MM.1S (cell line): Measurements from ENCODE around the gene BRD3.

Experiments
- DNase-seq: peaks from one replicate; pipeline ENCODE4 v3.0.0-alpha.2; 2015
- H2AFZ ChIP-seq: fragments of 300-600 bp; sonication (generic); 2 replicates; pipeline ENCODE4 v1.6.0; 2016; ENCODE audit warnings: antibody characterized with exemption, low read length
- H3F3A ChIP-seq: fragments of 300-600 bp; sonication (generic); 2 replicates; pipeline ENCODE4 v1.6.1; 2016; ENCODE audit warnings: mild to moderate bottlenecking, antibody characterized with exemption, low read length, moderate library complexity, mixed read lengths; ENCODE audit not compliant: insufficient read depth
- H3K27ac ChIP-seq: fragments of 300-600 bp; sonication (generic); 2 replicates; pipeline ENCODE4 v1.5.1; 2016; ENCODE audit warnings: mild to moderate bottlenecking, low read length
- H3K27me3 ChIP-seq: fragments of 300-600 bp; sonication (generic); replicated peaks from 2 replicates; pipeline ENCODE4 v1.6.0; 2016; ENCODE audit warnings: low read length; ENCODE audit not compliant: insufficient read depth
- H3K36me3 ChIP-seq: fragments of 300-600 bp; sonication (generic); replicated peaks from 2 replicates; pipeline ENCODE4 v1.6.1; 2016; ENCODE audit warnings: mild to moderate bottlenecking, low read length, mixed read lengths; ENCODE audit not compliant: insufficient read depth
- H3K4me1 ChIP-seq: fragments of 300-600 bp; sonication (generic); 2 replicates; pipeline ENCODE4 v1.6.1; 2016; ENCODE audit warnings: low read length, mixed read lengths
- H3K4me2 ChIP-seq: fragments of 300-600 bp; sonication (generic); 2 replicates; pipeline ENCODE4 v1.6.0; 2016; ENCODE audit warnings: low read depth, low read length
- H3K4me3 ChIP-seq: fragments of 300-600 bp; sonication (generic); 2 replicates; pipeline ENCODE4 v1.5.1; 2016; ENCODE audit warnings: low read length, mixed read lengths
- H3K79me2 ChIP-seq: fragments of 300-600 bp; sonication (generic); 2 replicates; pipeline ENCODE4 v1.6.1; 2016; ENCODE audit warnings: mixed run types, low read length, mixed read lengths
- H3K9ac ChIP-seq: fragments of 300-600 bp; sonication (generic); 2 replicates; pipeline ENCODE4 v1.6.1; 2016; ENCODE audit warnings: low read length, mixed read lengths
- H3K9me2 ChIP-seq: fragments of 300-600 bp; sonication (generic); replicated peaks from 2 replicates; pipeline ENCODE4 v1.6.1; 2016; ENCODE audit warnings: mild to moderate bottlenecking, low read length, mixed read lengths; ENCODE audit not compliant: insufficient read depth
- H3K9me3 ChIP-seq: fragments of 300-600 bp; sonication (generic); replicated peaks from 2 replicates; pipeline ENCODE4 v1.6.1; 2016; ENCODE audit warnings: mild to moderate bottlenecking, low read length, mixed read lengths; ENCODE audit not compliant: insufficient read depth
- H4K20me1 ChIP-seq: fragments of 300-600 bp; sonication (generic); 2 replicates; pipeline ENCODE4 v1.6.1; 2016; ENCODE audit warnings: mild to moderate bottlenecking, low read length, moderate library complexity, mixed read lengths; ENCODE audit not compliant: insufficient read depth
- EZH2 ChIP-seq: fragments of 300-600 bp; sonication (generic); optimal IDR thresholded peaks from 2 replicates; pipeline ENCODE3; 2017; ENCODE audit warnings: low read depth, mild to moderate bottlenecking, antibody characterized with exemption, low read length, mixed read lengths
- EZH2phosphoT487 ChIP-seq: fragments of 300-600 bp; sonication (generic); IDR thresholded peaks from 2 replicates; pipeline ENCODE4 v1.6.1; 2018; ENCODE audit warnings: antibody characterized with exemption, low read length
- TF ChIP-seq, protein P1 (sequence below): fragments of 300-600 bp; sonication (generic); IDR thresholded peaks from 2 replicates; pipeline ENCODE4 v1.5.1; 2016; ENCODE audit warnings: antibody characterized with exemption, low read length, mixed read lengths

Gene BRD3

DNA sequence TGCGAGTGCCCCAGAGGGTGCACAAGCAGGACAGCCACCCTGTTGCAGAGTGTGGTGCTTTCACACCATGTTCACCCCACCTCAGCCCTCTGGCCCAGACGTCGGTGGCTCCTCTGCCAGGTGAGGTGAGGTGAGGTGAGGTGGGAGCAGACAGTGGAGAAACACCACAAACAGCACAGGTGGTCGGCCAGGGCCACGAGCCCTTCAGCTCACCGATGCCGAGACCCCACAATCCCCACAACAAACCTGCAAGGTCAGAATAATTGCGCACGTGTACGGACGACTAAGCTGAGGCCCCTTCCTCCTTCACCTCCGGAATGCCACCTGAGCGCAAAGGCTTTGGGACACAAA, 10.5 kb downstream of the BRD3 start:
- peaks cover 21% of the 10 kb centered on the region for H3K4me1 ChIP-seq
- H3K27me3 ChIP-seq: no peaks in the 10 kb centered on the region
- H4K20me1 ChIP-seq: peaks cover 5% of the 10 kb centered on the region; the same call in 1 of the 2 replicates
- no peak overlapping the region for H3K9ac ChIP-seq
- no peaks in the 10 kb centered on the region for H3K36me3 ChIP-seq
- no peaks in the 10 kb centered on the region for H3K9me2 ChIP-seq
- DNase-seq: no peak
- peaks cover 15% of the 10 kb centered on the region for H3K79me2 ChIP-seq
- H3K27ac ChIP-seq: no peak overlapping the region
- H3K4me3 ChIP-seq: no peak overlapping the region
- no peaks in the 10 kb centered on the region for H3F3A ChIP-seq
- TF ChIP-seq, protein P1, sequence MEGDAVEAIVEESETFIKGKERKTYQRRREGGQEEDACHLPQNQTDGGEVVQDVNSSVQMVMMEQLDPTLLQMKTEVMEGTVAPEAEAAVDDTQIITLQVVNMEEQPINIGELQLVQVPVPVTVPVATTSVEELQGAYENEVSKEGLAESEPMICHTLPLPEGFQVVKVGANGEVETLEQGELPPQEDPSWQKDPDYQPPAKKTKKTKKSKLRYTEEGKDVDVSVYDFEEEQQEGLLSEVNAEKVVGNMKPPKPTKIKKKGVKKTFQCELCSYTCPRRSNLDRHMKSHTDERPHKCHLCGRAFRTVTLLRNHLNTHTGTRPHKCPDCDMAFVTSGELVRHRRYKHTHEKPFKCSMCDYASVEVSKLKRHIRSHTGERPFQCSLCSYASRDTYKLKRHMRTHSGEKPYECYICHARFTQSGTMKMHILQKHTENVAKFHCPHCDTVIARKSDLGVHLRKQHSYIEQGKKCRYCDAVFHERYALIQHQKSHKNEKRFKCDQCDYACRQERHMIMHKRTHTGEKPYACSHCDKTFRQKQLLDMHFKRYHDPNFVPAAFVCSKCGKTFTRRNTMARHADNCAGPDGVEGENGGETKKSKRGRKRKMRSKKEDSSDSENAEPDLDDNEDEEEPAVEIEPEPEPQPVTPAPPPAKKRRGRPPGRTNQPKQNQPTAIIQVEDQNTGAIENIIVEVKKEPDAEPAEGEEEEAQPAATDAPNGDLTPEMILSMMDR: no peak
- no peak for TF ChIP-seq EZH2
- no peak for TF ChIP-seq EZH2phosphoT487
- H3K4me2 ChIP-seq: no peak overlapping the region
- no peaks in the 10 kb centered on the region for H3K9me3 ChIP-seq
- H2AFZ ChIP-seq: no peak overlapping the region

DNA sequence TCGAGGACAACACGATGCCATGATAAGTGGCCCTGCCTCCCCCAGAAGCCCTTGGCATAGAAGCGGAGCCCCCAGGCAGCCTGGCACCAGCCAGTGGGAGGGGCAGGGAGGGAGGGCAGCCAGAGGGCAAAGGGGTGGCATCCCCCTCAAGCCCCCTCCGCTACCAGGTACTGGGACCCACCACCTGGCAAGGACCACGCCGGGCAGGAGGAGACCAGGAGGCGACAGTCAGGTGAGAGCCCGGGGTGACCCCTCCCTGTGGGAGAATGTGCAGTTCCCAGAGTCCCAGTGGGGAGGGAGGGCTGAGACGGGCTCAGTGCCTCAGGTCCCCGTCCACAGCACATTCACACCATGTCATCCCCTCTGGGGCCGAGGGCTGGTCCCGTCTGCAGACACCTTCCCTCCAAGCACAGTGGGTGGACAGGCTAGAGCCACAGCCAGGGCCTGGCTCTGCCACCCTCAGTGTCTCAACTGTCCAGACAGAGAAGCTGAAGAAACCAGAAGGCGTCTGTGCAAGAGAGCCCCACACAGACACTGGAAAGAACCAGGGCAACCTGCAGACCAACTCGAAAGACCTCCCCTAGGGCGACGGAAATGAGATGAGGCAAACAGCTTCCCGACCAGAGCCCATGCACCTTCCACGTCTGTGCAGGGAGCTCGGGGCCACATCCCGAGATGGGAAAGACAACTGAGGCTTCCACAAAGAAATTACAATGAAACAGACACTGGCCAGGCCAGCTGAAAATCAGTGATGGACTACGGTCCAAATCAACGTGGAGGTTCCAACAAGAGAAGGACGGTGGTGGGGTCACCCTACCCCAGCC, 11.1 kb downstream of the BRD3 start:
- H3K4me3 ChIP-seq: no peak overlapping the region
- H3K9me3 ChIP-seq: no peaks in the 10 kb centered on the region
- H3K27ac ChIP-seq: no peak overlapping the region
- TF ChIP-seq EZH2phosphoT487: no peak
- no peak for TF ChIP-seq EZH2
- no peak for DNase-seq
- no peak overlapping the region for H3K9ac ChIP-seq
- H2AFZ ChIP-seq: no peak overlapping the region
- H3K9me2 ChIP-seq: no peaks in the 10 kb centered on the region
- H3K36me3 ChIP-seq: no peaks in the 10 kb centered on the region
- H3K4me1 ChIP-seq: peaks cover 21% of the 10 kb centered on the region
- no peaks in the 10 kb centered on the region for H3K27me3 ChIP-seq
- H3K4me2 ChIP-seq: no peak overlapping the region
- peaks cover 5% of the 10 kb centered on the region; the same call in 1 of the 2 replicates for H4K20me1 ChIP-seq
- peaks cover 15% of the 10 kb centered on the region for H3K79me2 ChIP-seq
- H3F3A ChIP-seq: no peaks in the 10 kb centered on the region

DNA sequence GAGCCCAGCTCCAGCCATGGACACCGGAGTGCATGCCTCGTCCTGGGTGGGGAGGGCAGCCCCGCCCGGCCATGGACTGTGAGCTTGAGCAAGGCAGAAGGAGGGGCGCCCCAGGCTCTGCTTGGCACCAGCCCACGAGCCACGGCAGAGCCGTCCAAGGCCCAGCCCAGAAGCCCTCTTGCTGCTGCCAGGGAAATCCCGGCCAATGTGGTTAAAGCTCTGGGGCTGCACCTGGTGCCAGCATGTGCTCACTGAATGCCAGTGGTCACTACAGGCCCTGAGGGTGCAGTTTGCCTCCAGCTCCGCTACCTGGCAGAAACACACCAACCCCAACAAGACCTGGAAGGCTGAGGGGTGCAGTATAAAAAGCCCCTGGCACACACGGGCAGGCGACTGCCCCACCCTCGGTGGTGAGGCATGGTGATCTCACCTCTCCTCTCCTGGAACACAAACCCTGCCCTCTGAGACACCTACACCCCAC, 11.8 kb downstream of the BRD3 start:
- no peaks in the 10 kb centered on the region for H3K9me2 ChIP-seq
- peaks cover 19% of the 10 kb centered on the region for H3K4me1 ChIP-seq
- H3K36me3 ChIP-seq: no peaks in the 10 kb centered on the region
- H3K4me3 ChIP-seq: no peak overlapping the region
- no peak for DNase-seq
- H3K4me2 ChIP-seq: no peak overlapping the region
- TF ChIP-seq, protein P1: no peak
- TF ChIP-seq EZH2phosphoT487: no peak
- no peak for TF ChIP-seq EZH2
- H4K20me1 ChIP-seq: peaks cover 5% of the 10 kb centered on the region; the same call in 1 of the 2 replicates
- no peaks in the 10 kb centered on the region for H3F3A ChIP-seq
- H3K9ac ChIP-seq: no peak overlapping the region
- peaks cover 13% of the 10 kb centered on the region for H3K79me2 ChIP-seq
- no peaks in the 10 kb centered on the region for H3K27me3 ChIP-seq
- H3K27ac ChIP-seq: no peak overlapping the region
- no peak overlapping the region for H2AFZ ChIP-seq
- no peaks in the 10 kb centered on the region for H3K9me3 ChIP-seq
